Neural progenitor cell (in vitro differentiated cells): Measurements from ENCODE around the gene FASTKD1. TPM values are rescaled to one million over a fixed set of nuclear protein-coding genes. Genes with fewer than 3 reads are reported as not detected.

Experiments
- DNase-seq: peaks from one replicate; pipeline ENCODE4 v3.0.0-alpha.2; 2016; ENCODE audit warnings: low spot score
- H2AFZ ChIP-seq: fragments of 200-600 bp; sonication (generic); replicated peaks from 2 replicates; pipeline ENCODE4 v1.6.1; 2016; ENCODE audit warnings: antibody characterized with exemption
- H3F3A ChIP-seq: fragments of 200-600 bp; sonication (generic); 2 replicates; pipeline ENCODE4 v1.6.1; 2016; ENCODE audit warnings: antibody characterized with exemption, low read depth
- H3K27ac ChIP-seq: fragments of 200-600 bp; sonication (generic); 2 replicates; pipeline ENCODE4 v1.5.1; 2016; ENCODE audit warnings: mild to moderate bottlenecking
- H3K27me3 ChIP-seq: fragments of 200-600 bp; sonication (generic); 2 replicates; pipeline ENCODE4 v1.6.1; 2016; ENCODE audit warnings: mild to moderate bottlenecking, moderate library complexity
- H3K36me3 ChIP-seq: fragments of 200-600 bp; sonication (generic); 2 replicates; pipeline ENCODE4 v1.5.1; 2016
- H3K4me1 ChIP-seq: fragments of 200-600 bp; sonication (generic); 2 replicates; pipeline ENCODE4 v1.6.1; 2016; ENCODE audit warnings: mixed run types
- H3K4me2 ChIP-seq: fragments of 200-600 bp; sonication (generic); 2 replicates; pipeline ENCODE4 v1.6.1; 2016
- H3K4me3 ChIP-seq: fragments of 200-600 bp; sonication (generic); 2 replicates; pipeline ENCODE4 v1.5.1; 2016
- H3K79me2 ChIP-seq: fragments of 200-600 bp; sonication (generic); 2 replicates; pipeline ENCODE4 v1.6.1; 2016; ENCODE audit warnings: low read depth
- H3K9ac ChIP-seq: fragments of 200-600 bp; sonication (generic); 2 replicates; pipeline ENCODE4 v1.6.1; 2016
- H3K9me3 ChIP-seq: fragments of 200-600 bp; sonication (generic); 2 replicates; pipeline ENCODE4 v1.5.1; 2016; ENCODE audit warnings: low read depth
- H4K20me1 ChIP-seq: fragments of 200-600 bp; sonication (generic); 2 replicates; pipeline ENCODE4 v1.6.1; 2016; ENCODE audit warnings: low read depth
- H3K27ac Mint-ChIP-seq: 3 replicates; pipeline ENCODE4 v1.8.0; 2021; ENCODE audit warnings: mixed read lengths
- H3K27me3 Mint-ChIP-seq: 2 replicates; pipeline ENCODE4 v1.8.0; 2022; ENCODE audit warnings: low read depth, mild to moderate bottlenecking, inconsistent platforms, moderate library complexity, mixed read lengths; ENCODE audit not compliant: insufficient read depth
- H3K36me3 Mint-ChIP-seq: 3 replicates; pipeline ENCODE4 v1.8.0; 2021; ENCODE audit warnings: mixed read lengths
- H3K4me1 Mint-ChIP-seq: 3 replicates; pipeline ENCODE4 v1.8.0; 2021; ENCODE audit warnings: mixed read lengths
- H3K4me3 Mint-ChIP-seq: 3 replicates; pipeline ENCODE4 v1.8.0; 2021; ENCODE audit warnings: mild to moderate bottlenecking, moderate library complexity, mixed read lengths
- H3K9me3 Mint-ChIP-seq: 3 replicates; pipeline ENCODE4 v1.8.0; 2020; ENCODE audit warnings: mixed read lengths
- CTCF ChIP-seq: fragments of 200-600 bp; sonication (generic); IDR thresholded peaks from 2 replicates; pipeline ENCODE4 v1.5.1; 2017; ENCODE audit warnings: antibody characterized with exemption, mild to moderate bottlenecking
- EZH2 ChIP-seq: fragments of 200-600 bp; sonication (generic); IDR thresholded peaks from 2 replicates; pipeline ENCODE4 v1.6.1; 2017; ENCODE audit warnings: antibody characterized with exemption, mild to moderate bottlenecking, moderate library complexity
- EZH2phosphoT487 ChIP-seq: fragments of 200-600 bp; sonication (generic); IDR thresholded peaks from 2 replicates; pipeline ENCODE4 v1.6.1; 2017; ENCODE audit warnings: antibody characterized with exemption
- total RNA-seq: library from RNA; depleted of rRNA; stranded (reverse); fragments of >200 nt; gene quantifications from 2 replicates; pipeline ENCODE4 v1.2.3, GENCODE V29; 2015; ENCODE audit warnings: low replicate concordance

FASTKD1 gene
- total RNA-seq, 1 donor from 2014 or later = 60.3 TPM

- H3K4me3 Mint-ChIP-seq = no peak within 1 kb of the TSS
Measured at GRCh38 chr2:169509298-169509885, 64.3 kb downstream of the FASTKD1 start, which contains the start of gene KLHL41. TSS of gene KLHL41 (plus strand) at chr2:169509702. CDS start at chr2:169509779, 77 bp downstream.

GRCh38 chr2:169507698-169508097, 66.0 kb downstream of the FASTKD1 start:
- H2AFZ ChIP-seq = no peak overlapping the region
- no peak for DNase-seq
- peaks cover 19% of the 10 kb centered on the region for H3K4me1 ChIP-seq
- no peaks in the 10 kb centered on the region for H4K20me1 ChIP-seq
- no peaks in the 10 kb centered on the region for H3K27me3 Mint-ChIP-seq
- no peaks in the 10 kb centered on the region for H3K27me3 ChIP-seq
- peaks cover 17% of the 10 kb centered on the region for H3K36me3 Mint-ChIP-seq
- no peak overlapping the region for H3K4me3 ChIP-seq
- H3K79me2 ChIP-seq = no peaks in the 10 kb centered on the region
- H3K27ac Mint-ChIP-seq = no peak overlapping the region
- no peaks in the 10 kb centered on the region for H3K36me3 ChIP-seq
- H3K9me3 Mint-ChIP-seq = peaks cover 2% of the 10 kb centered on the region
- H3K4me2 ChIP-seq = no peak overlapping the region
- no peaks in the 10 kb centered on the region for H3K9me3 ChIP-seq
- peaks cover 23% of the 10 kb centered on the region for H3K4me1 Mint-ChIP-seq
- peaks cover 9% of the 10 kb centered on the region for H3F3A ChIP-seq
- H3K9ac ChIP-seq = no peak overlapping the region
- TF ChIP-seq CTCF (no peak), EZH2phosphoT487 (no peak), EZH2 (no peak)
- H3K27ac ChIP-seq = no peak overlapping the region
- H3K4me3 Mint-ChIP-seq = no peak overlapping the region

More at GRCh38 chr2:169509298-169509885, 64.3 kb downstream of the FASTKD1 start, which contains the start of gene KLHL41:
- DNase-seq = peak; percentile 57
- no peaks in the 10 kb centered on the region for H3K27me3 ChIP-seq
- no peak within 1 kb of the TSS for H3K27ac Mint-ChIP-seq
- no peak for TF ChIP-seq EZH2
- TF ChIP-seq CTCF = no peak
- no peak for TF ChIP-seq EZH2phosphoT487
- no peaks in the 10 kb centered on the region for H3K27me3 Mint-ChIP-seq
- H3K36me3 ChIP-seq = no peaks in the 10 kb centered on the region
- H2AFZ ChIP-seq = peak within 1 kb of the TSS; percentile 55
- no peaks in the 10 kb centered on the region for H3K9me3 ChIP-seq
- H3K4me2 ChIP-seq = peak within 1 kb of the TSS; percentile 60
- H3K79me2 ChIP-seq = no peaks in the 10 kb centered on the region
- H3K4me1 ChIP-seq = peaks cover 19% of the 10 kb centered on the region
- H3K4me3 ChIP-seq = peak within 1 kb of the TSS; percentile 13
- H3K4me1 Mint-ChIP-seq = peaks cover 29% of the 10 kb centered on the region
- H3K27ac ChIP-seq = peak within 1 kb of the TSS; percentile 26
- H4K20me1 ChIP-seq = no peaks in the 10 kb centered on the region
- H3K36me3 Mint-ChIP-seq = peaks cover 11% of the 10 kb centered on the region
- peaks cover 2% of the 10 kb centered on the region for H3K9me3 Mint-ChIP-seq
- H3K9ac ChIP-seq = no peak within 1 kb of the TSS
- peaks cover 9% of the 10 kb centered on the region for H3F3A ChIP-seq

- H3K36me3 Mint-ChIP-seq = peaks cover 17% of the 10 kb centered on the region
- no peak overlapping the region for H3K4me2 ChIP-seq
- no peak overlapping the region for H3K4me3 Mint-ChIP-seq
- no peak overlapping the region for H3K27ac ChIP-seq
- H3K27ac Mint-ChIP-seq = no peak overlapping the region
- H3K27me3 Mint-ChIP-seq = no peaks in the 10 kb centered on the region
- H3K4me1 ChIP-seq = peaks cover 10% of the 10 kb centered on the region
- no peaks in the 10 kb centered on the region for H3K27me3 ChIP-seq
- no peak overlapping the region for H2AFZ ChIP-seq
- H4K20me1 ChIP-seq = no peaks in the 10 kb centered on the region
- H3K4me3 ChIP-seq = no peak overlapping the region
- DNase-seq = no peak
- peaks cover 10% of the 10 kb centered on the region for H3K4me1 Mint-ChIP-seq
- H3K9ac ChIP-seq = no peak overlapping the region
- peaks cover 2% of the 10 kb centered on the region for H3K9me3 Mint-ChIP-seq
- no peak for TF ChIP-seq EZH2phosphoT487
- TF ChIP-seq EZH2 = no peak
- no peak for TF ChIP-seq CTCF
- no peaks in the 10 kb centered on the region for H3K9me3 ChIP-seq
- H3K36me3 ChIP-seq = no peaks in the 10 kb centered on the region
- H3F3A ChIP-seq = peaks cover 8% of the 10 kb centered on the region
- H3K79me2 ChIP-seq = no peaks in the 10 kb centered on the region
Measured at GRCh38 chr2:169504651-169505050, 69.0 kb downstream of the FASTKD1 start.
